ENCODE measurements around the gene NXPH3.
"Not testable (repeated sequence)": the region's sequence is repeated elsewhere in the genome, so short reads cannot be mapped to it uniquely, and the experiment has no call there.

The NXPH3 gene

DNA sequence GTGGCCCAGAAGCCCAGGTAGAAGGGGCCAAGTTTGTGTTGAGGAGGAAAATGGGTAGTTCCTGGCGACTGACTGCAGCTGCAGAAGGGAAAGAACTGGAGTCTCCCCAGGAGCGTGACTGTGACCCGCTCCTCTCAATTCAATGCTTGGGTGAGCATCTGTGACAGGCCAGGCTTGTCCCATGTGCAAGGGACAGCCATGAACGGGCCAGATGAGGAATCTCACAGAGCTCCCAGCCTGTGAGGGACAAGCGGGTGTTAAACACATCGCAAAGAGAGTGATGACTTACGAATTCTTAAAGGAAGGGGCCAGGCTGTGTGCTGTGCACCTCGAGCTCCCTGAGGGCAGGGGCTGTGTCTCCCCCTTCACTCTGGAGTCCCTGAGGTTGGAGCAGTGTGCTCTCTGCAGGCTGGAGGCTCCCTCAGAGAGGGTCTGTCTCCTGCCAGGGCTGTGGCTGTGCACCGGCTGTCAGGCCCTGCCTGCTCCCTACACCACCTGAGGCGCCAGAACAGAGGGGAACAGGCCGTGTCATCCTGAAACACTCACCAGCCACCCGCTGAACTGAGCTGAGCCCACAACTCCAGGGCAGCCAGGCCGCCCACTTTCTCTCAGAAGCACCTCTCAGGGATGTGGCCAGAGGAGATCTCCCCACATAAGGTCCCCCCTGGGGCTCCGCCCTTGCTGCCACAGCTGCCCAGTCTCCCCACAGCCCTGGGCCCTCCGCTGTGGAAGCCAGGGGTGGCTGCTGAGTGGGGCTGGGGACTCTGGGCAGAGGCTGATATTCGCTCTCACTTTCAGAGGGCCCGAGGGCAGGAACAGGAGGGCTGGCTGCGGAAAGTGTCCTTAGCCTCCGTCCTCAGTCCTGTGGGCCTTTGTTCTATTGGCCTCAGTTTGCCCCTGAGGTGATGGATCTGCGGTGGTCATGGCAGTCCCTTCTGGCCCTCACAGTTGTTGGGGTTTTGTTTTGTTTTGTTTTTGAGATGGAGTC is 25.7 kb upstream of the NXPH3 start:
- no peak for DNase-seq (ENCODE audit: extremely low read depth, low read depth)
- no peak overlapping the region for H3K4me3 ChIP-seq (replicated peaks; ENCODE audit: low read depth, low read length)
- TF ChIP-seq, protein P1, sequence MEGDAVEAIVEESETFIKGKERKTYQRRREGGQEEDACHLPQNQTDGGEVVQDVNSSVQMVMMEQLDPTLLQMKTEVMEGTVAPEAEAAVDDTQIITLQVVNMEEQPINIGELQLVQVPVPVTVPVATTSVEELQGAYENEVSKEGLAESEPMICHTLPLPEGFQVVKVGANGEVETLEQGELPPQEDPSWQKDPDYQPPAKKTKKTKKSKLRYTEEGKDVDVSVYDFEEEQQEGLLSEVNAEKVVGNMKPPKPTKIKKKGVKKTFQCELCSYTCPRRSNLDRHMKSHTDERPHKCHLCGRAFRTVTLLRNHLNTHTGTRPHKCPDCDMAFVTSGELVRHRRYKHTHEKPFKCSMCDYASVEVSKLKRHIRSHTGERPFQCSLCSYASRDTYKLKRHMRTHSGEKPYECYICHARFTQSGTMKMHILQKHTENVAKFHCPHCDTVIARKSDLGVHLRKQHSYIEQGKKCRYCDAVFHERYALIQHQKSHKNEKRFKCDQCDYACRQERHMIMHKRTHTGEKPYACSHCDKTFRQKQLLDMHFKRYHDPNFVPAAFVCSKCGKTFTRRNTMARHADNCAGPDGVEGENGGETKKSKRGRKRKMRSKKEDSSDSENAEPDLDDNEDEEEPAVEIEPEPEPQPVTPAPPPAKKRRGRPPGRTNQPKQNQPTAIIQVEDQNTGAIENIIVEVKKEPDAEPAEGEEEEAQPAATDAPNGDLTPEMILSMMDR (IDR thresholded peaks at IDR 0.05; ENCODE audit: low read depth, low read length, missing control alignments) = no peak

DNA sequence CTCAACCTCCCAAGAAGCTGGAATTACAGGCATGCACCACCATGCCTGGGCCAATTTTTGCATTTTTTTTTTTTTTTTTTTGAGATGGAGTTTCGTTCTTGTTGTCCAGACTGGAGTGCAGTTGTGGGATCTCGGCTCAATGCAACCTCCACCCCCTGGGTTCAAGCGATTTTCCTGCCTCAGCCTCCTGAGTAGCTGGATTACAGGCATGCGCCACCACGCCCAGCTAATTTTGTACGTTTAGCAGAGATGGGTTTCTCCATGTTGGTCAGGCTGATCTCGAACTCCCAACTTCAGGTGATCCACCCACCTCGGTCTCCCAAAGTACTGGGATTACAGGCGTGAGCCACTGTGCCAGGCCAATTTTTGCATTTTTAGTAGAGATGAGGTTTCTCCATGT is 24.9 kb upstream of the NXPH3 start:
- H3K4me3 ChIP-seq (replicated peaks; ENCODE audit: low read depth, low read length) = not testable (repeated sequence)

DNA sequence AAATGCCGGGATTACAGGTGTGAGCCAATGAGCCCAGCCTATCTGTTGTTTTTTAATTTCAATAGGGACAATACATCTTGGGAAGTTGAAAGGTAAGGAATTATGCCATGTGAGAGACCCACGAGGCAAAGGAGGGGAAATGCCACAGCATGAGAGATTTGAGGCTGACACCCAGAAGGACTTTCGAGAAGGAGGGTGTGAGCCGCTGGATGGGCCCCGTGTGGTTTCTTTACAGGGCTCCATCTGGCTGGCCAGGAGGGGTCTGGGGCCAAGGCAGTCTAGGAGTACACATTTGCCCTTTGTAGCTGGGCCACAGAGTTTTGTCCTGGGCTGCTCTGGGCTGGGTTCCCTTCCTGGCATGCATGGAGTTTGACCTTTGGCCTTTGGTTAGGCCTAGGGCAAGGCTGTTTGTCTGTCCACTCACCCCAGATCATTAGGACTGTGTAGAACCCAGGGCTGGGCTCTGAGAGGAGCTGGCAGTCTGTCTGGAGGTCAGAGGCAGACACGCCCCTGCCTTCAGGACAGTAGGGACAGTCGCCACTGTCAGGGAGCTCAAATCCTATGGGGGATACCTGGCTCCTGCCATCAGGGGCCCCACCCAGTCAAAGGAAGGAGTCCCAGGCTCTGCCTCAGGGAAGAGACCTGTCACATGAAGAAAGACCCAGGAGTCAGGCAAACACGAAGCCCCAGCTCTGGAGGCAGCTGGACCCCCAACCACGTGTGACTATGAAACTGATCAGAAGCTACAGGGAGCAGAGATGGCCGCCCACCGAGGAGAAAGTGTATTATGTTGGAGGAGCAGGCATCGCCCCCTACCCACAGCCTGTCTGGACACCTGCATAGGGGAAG is 24.2 kb upstream of the NXPH3 start:
- DNase-seq (ENCODE audit: extremely low read depth, low read depth) = no peak
- H3K4me3 ChIP-seq (replicated peaks; ENCODE audit: low read depth, low read length) = no peak overlapping the region
- TF ChIP-seq, protein P1 (IDR thresholded peaks at IDR 0.05; ENCODE audit: low read depth, low read length, missing control alignments) = no peak

More for the DNA sequence above, 24.9 kb upstream of the NXPH3 start:
- not testable (repeated sequence) for DNase-seq (ENCODE audit: extremely low read depth, low read depth)

DNA sequence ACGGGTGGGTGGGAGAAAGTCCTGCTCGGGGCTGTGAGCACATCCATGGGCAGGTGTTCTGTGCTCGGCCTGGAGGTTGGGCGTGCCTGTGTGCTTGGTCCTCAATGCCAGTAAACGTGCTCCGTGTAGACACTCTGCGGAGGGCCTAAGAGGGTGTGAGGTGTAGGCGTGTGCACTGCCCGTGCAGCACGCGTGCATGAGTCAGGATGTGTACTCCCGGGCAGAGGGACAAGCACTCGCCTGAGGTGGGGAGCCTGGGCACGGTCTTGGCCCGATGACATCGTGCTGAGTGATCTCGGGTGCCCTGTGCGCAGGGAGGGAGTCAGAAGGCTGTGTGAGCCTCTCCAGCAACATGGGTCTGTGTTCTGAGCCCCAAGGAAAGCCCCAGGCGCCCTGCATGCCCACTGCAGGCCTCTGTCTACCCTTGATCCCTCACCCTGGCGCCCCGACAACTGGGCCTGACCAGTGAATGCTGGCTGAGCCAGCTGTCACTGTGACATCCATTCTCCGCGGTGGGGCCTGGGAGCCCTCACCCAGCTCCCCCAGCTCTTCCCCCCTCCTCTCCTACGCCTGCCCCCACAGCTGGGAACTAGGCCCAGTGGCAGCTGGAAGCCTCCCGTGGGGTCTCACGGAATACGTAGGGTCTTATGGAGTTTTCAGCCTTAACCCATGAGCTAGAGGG is 23.5 kb upstream of the NXPH3 start:
- TF ChIP-seq, protein P1 (IDR thresholded peaks at IDR 0.05; ENCODE audit: low read depth, low read length, missing control alignments) = no peak
- H3K4me3 ChIP-seq (replicated peaks; ENCODE audit: low read depth, low read length) = no peak overlapping the region
- no peak for DNase-seq (ENCODE audit: extremely low read depth, low read depth)

DNA sequence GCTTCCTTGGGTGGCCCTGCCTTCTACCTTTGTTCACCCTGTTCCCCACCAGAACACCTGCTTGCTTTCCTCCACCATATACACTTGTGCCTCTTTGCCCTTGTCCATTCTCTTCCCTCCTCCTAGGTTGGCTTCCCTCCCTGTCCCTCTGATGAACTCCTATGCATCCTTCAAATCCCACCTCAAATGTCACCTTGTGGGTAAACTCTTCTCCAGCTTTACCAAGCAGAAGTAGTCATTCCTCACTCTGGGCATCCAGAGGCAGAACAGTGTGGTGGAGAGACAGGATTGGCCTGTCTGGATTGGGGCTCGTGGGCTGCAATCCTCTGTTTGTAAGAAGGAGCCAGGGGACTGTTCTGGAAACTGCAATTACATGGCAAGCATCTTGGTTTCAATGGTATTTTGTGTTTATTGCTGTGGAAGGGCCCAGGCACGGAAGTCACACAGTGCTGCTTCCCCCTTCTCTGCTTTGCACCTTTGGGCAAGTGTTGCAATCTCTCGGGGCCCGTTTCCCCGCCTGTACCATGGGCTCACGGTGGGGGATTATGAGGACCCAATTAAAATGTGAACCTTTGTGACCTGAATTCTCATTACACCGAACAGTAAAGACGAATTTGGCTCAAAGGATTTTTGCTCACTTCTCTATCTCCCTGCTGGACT is 21.9 kb upstream of the NXPH3 start:
- no peak for DNase-seq (ENCODE audit: extremely low read depth, low read depth)
- H3K4me3 ChIP-seq (replicated peaks; ENCODE audit: low read depth, low read length) = no peak overlapping the region
- TF ChIP-seq, protein P1 (IDR thresholded peaks at IDR 0.05; ENCODE audit: low read depth, low read length, missing control alignments) = no peak

DNA sequence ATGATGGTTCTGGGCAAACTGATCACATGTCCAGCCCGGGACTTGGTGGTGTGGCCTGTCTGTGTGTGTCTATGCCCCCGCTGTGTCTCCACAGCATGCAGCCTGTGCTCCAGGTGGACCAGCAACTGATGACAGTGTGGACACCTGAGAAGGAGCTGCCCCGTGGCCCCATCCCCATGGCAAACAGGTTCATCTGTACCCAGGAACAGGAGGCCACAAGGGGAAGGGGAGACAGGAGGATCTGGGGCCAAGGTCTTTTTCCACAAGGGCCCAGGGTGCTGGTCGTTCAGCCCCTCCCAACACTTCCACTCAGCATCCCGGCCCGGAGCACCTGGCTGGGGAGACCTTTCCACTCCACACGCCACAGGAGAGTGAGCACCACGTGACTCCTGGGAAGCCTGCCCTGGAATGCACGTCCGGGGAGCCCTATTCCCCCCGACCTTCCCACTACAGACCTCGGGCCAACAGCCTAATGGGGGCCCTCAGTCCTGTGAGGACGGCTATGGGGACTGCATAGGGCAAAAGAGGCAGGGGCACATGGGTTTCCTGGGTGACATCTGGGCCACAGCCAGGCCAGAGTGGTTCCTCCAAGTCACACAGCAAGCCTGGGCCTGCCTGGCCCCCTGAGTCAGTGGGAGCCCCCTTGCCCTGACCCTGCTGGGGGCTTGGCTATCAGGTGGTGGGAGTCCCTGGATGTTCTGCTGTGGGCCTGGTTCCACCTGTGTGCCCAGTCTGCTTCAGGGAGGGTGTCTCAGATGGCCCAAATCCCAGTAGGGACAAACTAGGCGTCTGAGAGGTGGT is 20.8 kb upstream of the NXPH3 start:
- no peak for DNase-seq (ENCODE audit: extremely low read depth, low read depth)
- H3K4me3 ChIP-seq (replicated peaks; ENCODE audit: low read depth, low read length) = no peak overlapping the region
- TF ChIP-seq, protein P1 (IDR thresholded peaks at IDR 0.05; ENCODE audit: low read depth, low read length, missing control alignments) = no peak

All from HFF-Myc (cell line).